NT2/D1 (cell line): ENCODE measurements around the gene SLC15A3.

Experiments
- DNase-seq: peaks from one replicate; pipeline ENCODE4 v3.0.0-alpha.2; 2011; ENCODE audit warnings: low read depth, low spot score
- H3K27me3 ChIP-seq: 2 replicates; pipeline ENCODE4 v1.6.0; 2011; ENCODE audit warnings: mild to moderate bottlenecking; ENCODE audit not compliant: insufficient read length, insufficient read depth
- H3K36me3 ChIP-seq: 2 replicates; pipeline ENCODE4 v1.6.1; 2011; ENCODE audit warnings: mild to moderate bottlenecking, low read length, mixed read lengths; ENCODE audit not compliant: insufficient read depth, insufficient read length
- H3K4me1 ChIP-seq: 2 replicates; pipeline ENCODE4 v1.5.1; 2011; ENCODE audit not compliant: insufficient read depth, insufficient read length
- H3K4me3 ChIP-seq: 2 replicates; pipeline ENCODE4 v1.5.1; 2011; ENCODE audit warnings: low read depth; ENCODE audit not compliant: insufficient read length
- H3K9ac ChIP-seq: 2 replicates; pipeline ENCODE4 v1.6.0; 2011; ENCODE audit warnings: low read depth; ENCODE audit not compliant: insufficient read length
- H3K9me3 ChIP-seq: 2 replicates; pipeline ENCODE4 v1.5.1; 2011; ENCODE audit warnings: mild to moderate bottlenecking, low read length; ENCODE audit not compliant: insufficient read depth
- SUZ12 ChIP-seq: IDR thresholded peaks from 2 replicates; pipeline ENCODE4 v1.6.1; 2011; ENCODE audit not compliant: insufficient read length, insufficient read depth; ENCODE audit errors: extremely low read depth
- YY1 ChIP-seq: IDR thresholded peaks from 2 replicates; pipeline ENCODE4 v1.6.1; 2011; ENCODE audit not compliant: insufficient read length, insufficient read depth
- ZNF274 ChIP-seq: IDR thresholded peaks from 2 replicates; pipeline ENCODE4 v1.6.1; 2011; ENCODE audit warnings: mild to moderate bottlenecking, low read depth, low read length

Gene SLC15A3

DNA sequence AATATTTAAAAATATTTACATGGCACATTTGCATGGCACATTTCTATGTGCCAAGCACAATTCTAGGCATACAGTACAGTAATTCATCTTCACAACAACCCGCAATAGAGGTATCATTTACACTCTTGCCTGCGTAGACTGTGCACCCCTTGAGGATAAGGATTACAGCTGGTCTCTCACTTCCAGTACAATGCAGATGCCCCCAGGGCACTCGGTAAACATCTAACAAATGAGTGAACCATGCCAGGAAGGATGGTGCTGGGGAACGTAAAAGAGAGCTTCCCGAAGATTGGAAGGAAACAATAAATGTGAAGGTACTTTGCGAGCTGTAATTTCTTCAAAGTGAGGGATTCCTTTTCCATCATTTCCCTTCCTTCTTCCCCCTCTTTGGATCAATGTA is 46.9 kb downstream of the SLC15A3 start:
- H3K36me3 ChIP-seq = peaks cover 55% of the 10 kb centered on the region
- H3K9ac ChIP-seq = peak overlapping the region; percentile 97
- TF ChIP-seq YY1 (no peak), ZNF274 (no peak)

DNA sequence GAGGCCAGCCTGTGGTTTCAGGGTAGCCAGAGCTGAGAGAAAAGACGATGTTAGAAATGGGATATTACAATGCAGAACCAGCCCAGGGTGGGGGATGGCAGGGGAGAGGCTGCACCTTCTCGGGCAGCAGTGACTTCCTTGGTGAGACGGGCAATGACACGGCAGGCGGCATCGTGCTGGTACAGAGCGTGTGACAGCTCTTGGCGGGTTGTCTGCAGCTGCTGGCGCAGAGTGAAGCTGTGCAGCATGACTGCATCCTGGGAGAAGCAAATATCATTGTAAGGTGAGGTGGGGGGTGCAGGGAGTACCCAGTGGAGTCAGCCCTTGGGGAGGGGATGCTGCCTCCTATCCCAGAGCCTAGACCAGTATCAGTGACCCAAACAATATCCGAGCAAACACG is 49.4 kb downstream of the SLC15A3 start:
- TF ChIP-seq YY1 (no peak), ZNF274 (no peak), SUZ12 (no peak)
- Histone ChIP-seq H3K27me3 (peaks cover 6% of the 10 kb centered on the region), H3K9ac (no peak overlapping the region), H3K36me3 (peaks cover 78% of the 10 kb centered on the region), H3K9me3 (no peaks in the 10 kb centered on the region), H3K4me1 (no peaks in the 10 kb centered on the region), H3K4me3 (no peak overlapping the region)
- DNase-seq = no peak

More for the DNA sequence above, 46.9 kb downstream of the SLC15A3 start:
- Histone ChIP-seq H3K4me3 (peak overlapping the region; percentile 92), H3K4me1 (no peaks in the 10 kb centered on the region), H3K9me3 (no peaks in the 10 kb centered on the region), H3K27me3 (peaks cover 31% of the 10 kb centered on the region)
- DNase-seq = no peak

DNA sequence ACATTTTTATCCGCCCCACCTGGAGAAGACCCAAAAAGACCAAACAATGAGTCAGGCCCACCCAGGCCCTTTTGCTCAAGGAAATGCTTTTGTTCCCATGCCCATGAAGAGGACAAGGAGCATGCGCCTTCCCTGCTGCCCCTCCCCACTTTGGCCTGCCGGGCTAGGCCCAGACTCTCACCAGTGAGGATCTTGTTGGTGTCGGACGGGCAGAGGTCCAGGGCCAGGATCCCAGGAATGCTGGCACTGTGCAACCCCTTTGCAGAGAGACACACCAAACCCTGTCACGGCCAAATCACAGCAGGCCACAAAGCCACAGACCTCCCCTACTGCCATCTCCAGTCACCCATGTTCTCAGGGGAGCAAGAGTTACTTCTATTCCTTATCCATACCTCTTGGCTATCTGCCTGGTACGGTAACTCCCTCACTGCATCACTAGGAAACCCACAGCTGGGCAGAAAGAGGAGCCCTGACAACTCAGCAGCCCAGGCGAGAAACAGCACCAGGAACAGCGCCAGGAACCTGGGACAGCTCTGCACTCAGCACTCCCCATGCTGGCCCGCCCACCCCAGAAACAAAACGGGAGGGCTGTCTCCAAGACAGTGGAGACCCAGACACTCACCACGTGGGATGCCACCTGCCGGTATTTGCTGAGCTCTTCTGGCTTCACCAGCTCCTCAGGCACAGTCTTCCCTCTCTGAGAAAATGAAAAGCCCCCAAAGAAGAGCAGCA is 51.1 kb downstream of the SLC15A3 start:
- Histone ChIP-seq H3K4me1 (no peaks in the 10 kb centered on the region), H3K9ac (no peak overlapping the region), H3K4me3 (no peak overlapping the region)

DNA sequence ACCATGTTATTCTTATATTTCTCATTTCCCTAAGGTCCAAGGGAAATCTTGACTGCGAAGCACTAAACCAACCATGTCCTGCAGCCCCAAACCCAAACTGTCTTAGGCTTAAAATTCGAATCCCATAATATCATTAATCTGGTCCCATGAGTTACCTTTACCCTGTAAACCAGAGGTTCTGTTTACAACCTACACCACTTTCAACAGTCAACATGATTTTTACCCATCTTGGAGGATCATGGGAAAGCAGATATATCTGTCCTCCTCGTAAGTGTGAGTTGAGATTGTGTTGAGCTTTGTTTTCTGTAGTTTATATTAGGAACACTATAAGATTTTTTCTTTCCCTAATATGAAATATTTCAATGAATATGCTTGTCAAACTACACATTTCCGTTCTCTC is 52.0 kb downstream of the SLC15A3 start:
- TF ChIP-seq SUZ12 = no peak
- TF ChIP-seq ZNF274 = no peak
- TF ChIP-seq YY1 = no peak

More for the DNA sequence above, 51.1 kb downstream of the SLC15A3 start:
- Histone ChIP-seq H3K36me3 (peaks cover 95% of the 10 kb centered on the region), H3K27me3 (no peaks in the 10 kb centered on the region), H3K9me3 (no peaks in the 10 kb centered on the region)
- TF ChIP-seq ZNF274 (no peak), SUZ12 (no peak)
- no peak for DNase-seq

DNA sequence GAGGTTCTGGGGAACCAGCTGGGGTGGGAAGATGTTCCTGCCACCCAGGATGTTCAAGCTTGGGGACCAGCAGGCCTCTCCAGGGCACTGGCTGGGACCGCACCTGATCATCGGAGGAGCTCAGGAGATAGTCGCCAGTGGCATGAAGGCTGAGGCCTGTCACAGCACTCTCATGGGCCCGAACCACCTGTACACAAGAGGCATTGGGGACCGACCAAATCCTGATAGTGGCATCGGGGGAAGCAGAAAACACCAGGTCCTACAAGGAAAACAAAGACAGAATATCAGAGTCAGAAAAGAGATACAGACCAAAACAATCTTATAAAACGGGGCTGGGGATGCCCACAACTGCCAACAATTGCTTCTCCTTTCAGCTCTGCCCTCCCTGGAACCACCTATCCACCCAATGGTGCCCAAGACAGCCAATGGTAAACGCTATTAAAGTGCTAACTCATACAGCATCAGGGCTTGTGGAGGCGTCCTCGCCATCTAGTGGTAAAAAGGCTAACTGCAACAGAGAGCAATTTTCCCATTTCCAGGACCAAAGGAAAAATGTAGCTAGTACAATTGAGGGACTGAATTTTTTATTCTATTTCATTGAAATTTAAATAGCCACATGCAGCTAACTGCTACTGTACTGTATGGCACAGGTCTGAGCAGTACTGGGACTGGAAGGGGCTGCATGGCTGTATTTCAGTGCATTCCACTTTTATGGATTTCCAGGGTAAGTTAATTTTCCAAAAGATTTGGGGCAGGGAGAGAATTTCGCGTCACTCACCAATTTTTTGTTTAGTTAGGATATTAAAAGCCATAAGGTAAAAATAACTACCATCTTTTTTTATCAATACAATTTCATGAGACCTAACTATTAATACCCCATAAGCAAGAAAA is 52.7 kb downstream of the SLC15A3 start:
- peaks cover 98% of the 10 kb centered on the region for H3K36me3 ChIP-seq
- no peak overlapping the region for H3K9ac ChIP-seq
- H3K27me3 ChIP-seq = no peaks in the 10 kb centered on the region
- no peaks in the 10 kb centered on the region for H3K4me1 ChIP-seq
- H3K9me3 ChIP-seq = no peaks in the 10 kb centered on the region
- H3K4me3 ChIP-seq = no peak overlapping the region
- TF ChIP-seq YY1 (no peak), SUZ12 (no peak), ZNF274 (no peak)
- DNase-seq = peak; percentile 40

More for the DNA sequence above, 52.0 kb downstream of the SLC15A3 start:
- Histone ChIP-seq H3K9ac (no peak overlapping the region), H3K9me3 (no peaks in the 10 kb centered on the region), H3K36me3 (peaks cover 98% of the 10 kb centered on the region), H3K4me3 (no peak overlapping the region), H3K27me3 (no peaks in the 10 kb centered on the region), H3K4me1 (no peaks in the 10 kb centered on the region)
- no peak for DNase-seq

DNA sequence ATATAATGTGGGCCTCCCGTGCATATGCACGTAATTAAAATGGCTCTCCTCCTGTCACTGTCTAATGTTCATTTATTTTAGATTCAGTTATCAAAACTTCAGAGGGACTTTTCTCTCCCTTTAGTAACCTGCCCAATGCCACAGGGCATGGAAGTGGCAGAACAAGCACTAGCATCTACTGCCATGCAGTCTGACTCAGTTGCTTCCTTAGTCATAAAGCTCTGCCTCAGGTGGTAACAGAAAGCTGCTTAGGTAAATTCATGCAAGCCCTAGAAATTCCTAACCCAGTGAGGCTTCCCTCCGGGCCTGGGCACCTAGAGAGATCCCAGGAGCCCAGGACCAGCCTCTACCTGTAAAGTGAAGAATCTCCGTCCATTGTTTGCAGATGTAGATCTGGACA is 54.5 kb downstream of the SLC15A3 start:
- Histone ChIP-seq H3K36me3 (peaks cover 97% of the 10 kb centered on the region), H3K9me3 (no peaks in the 10 kb centered on the region), H3K9ac (no peak overlapping the region), H3K27me3 (no peaks in the 10 kb centered on the region), H3K4me3 (no peak overlapping the region), H3K4me1 (no peaks in the 10 kb centered on the region)
- no peak for DNase-seq
- TF ChIP-seq YY1 = no peak
- no peak for TF ChIP-seq SUZ12

DNA sequence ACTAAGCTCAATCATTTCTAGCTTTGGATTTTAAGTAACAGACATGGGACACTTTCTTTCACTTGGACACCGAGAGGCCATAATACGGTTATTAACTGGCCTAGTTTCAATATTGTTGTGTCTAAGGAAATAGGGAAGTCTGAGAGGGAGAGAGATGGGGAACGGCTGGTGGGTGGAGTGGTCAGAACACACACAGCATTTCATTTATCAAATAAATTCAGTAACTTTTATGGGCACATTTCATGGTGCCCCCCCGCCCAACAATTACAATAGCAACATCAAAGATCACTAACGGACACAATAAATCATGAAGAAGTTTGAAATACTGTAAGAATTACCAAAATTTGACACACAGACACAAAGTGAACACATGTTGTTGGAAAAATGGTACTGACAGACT is 56.3 kb downstream of the SLC15A3 start:
- no peak overlapping the region for H3K9ac ChIP-seq
- H3K9me3 ChIP-seq = no peaks in the 10 kb centered on the region
- H3K4me3 ChIP-seq = no peak overlapping the region
- H3K36me3 ChIP-seq = peaks cover 97% of the 10 kb centered on the region
- no peaks in the 10 kb centered on the region for H3K27me3 ChIP-seq
- DNase-seq = no peak
- no peak for TF ChIP-seq ZNF274
- TF ChIP-seq SUZ12 = no peak
- TF ChIP-seq YY1 = no peak
- no peaks in the 10 kb centered on the region for H3K4me1 ChIP-seq
